Mammary epithelial cell (primary cell): ENCODE results near the gene PRR11.

Source experiments
- EZH2 ChIP-seq: IDR thresholded peaks from 2 replicates; pipeline ENCODE4 v1.6.1; 2012; ENCODE audit warnings: low read length, inconsistent platforms, borderline replicate concordance
- TF ChIP-seq, protein P1 (sequence below), 2 donors: IDR thresholded peaks in 1 of 2; conservative IDR thresholded peaks in 1 of 2; 2 replicates each; pipeline ENCODE4 v1.5.1; 2011 to 2012; ENCODE audit warnings: inconsistent platforms in 2 of 2, low read length in 2 of 2, mild to moderate bottlenecking in 2 of 2, control low read depth in 1 of 2, low read depth in 1 of 2; ENCODE audit not compliant: insufficient read depth in 1 of 2; ENCODE audit errors: extremely low read depth in 1 of 2

DNA sequence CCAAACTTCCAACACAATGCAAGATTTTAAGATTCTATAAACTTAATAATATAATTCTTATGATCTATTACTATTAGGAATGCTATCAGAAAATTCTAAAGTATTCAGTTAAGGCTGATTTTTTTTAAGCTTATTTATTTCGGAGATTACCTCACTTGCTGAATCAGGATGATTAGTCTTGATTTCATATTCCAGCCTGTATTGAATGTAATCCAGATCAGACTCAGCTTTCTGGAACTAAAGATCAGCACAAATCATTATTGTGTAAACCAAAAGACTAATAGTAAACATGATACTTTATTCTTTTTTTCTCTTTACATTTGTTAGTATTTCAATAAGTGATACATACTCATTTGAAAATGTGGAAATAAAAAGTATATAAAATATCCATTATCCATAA is 24.4 kb upstream of the PRR11 start:
- TF ChIP-seq, protein P1, sequence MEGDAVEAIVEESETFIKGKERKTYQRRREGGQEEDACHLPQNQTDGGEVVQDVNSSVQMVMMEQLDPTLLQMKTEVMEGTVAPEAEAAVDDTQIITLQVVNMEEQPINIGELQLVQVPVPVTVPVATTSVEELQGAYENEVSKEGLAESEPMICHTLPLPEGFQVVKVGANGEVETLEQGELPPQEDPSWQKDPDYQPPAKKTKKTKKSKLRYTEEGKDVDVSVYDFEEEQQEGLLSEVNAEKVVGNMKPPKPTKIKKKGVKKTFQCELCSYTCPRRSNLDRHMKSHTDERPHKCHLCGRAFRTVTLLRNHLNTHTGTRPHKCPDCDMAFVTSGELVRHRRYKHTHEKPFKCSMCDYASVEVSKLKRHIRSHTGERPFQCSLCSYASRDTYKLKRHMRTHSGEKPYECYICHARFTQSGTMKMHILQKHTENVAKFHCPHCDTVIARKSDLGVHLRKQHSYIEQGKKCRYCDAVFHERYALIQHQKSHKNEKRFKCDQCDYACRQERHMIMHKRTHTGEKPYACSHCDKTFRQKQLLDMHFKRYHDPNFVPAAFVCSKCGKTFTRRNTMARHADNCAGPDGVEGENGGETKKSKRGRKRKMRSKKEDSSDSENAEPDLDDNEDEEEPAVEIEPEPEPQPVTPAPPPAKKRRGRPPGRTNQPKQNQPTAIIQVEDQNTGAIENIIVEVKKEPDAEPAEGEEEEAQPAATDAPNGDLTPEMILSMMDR (conservative IDR thresholded peaks at IDR 0.05 in 1 of 2, IDR thresholded peaks at IDR 0.05 in 1 of 2; ENCODE audit: extremely low read depth in 1 of 2, insufficient read depth in 1 of 2, low read depth in 1 of 2, low read length in 2 of 2) = no peak
- no peak for TF ChIP-seq EZH2
